ENCODE data around the gene PAK4. TPM values are rescaled to one million over a fixed set of nuclear protein-coding genes. Genes with fewer than 3 reads are reported as not detected.

The PAK4 gene
- total and polyA plus RNA-seq, 2 of the 13 experiments (the other 11 are each of a cell fraction or from before 2014, with no cell fraction given): 9.5 to 17.8 TPM

- H4K20me1 ChIP-seq (ENCODE audit: insufficient read depth, low read length): peaks cover 18% of the 10 kb centered on the region; the same call in 1 of the 2 replicates
- H3K9me3 ChIP-seq (ENCODE audit: low read length): no peaks in the 10 kb centered on the region
- ATAC-seq (no peak), FAIRE-seq (no peak), DNase-seq (ENCODE audit: low spot score) (no peak)
- intact Hi-C loops (cut with micrococcal nuclease; ENCODE audit: unreplicated experiment): no loop called here
- H3K27me3 ChIP-seq (ENCODE audit: control insufficient read depth in 1 of 2, insufficient read depth in 2 of 2, low read length in 2 of 2): no peaks in the 10 kb centered on the region
- H3K4me2 ChIP-seq (ENCODE audit: low read depth, low read length): 0 out of 2 replicates have a peak overlapping the region, but pooled peaks have one; percentile 26
- no peak overlapping the region for H3K9ac ChIP-seq (ENCODE audit: insufficient read depth, low read depth, low read length)
- ChIA-PET CTCF (ENCODE audit: low intra/inter-chr PET ratio, low total read pairs) (no interaction called here), POLR2A (interaction anchor here (3.6 kb wide), 1 partner anchor 9 kb away, joined by 26 read pairs; no protein-coding TSS in a partner anchor)
- 79% methylated on average over 13 of the region's 13 CpGs for WGBS (ENCODE audit: low lambda C conversion rate)
- peaks cover 3 to 10% of the 10 kb centered on the region in 2 experiments; a peak in 2 of 5 replicates for H3K36me3 ChIP-seq (replicated peaks in 1 of 2; ENCODE audit: control insufficient read depth in 1 of 2, insufficient read depth in 2 of 2, low read length in 2 of 2)
- H2AFZ ChIP-seq (ENCODE audit: low read length): no peak overlapping the region
- H3K27ac ChIP-seq (ENCODE audit: extremely low read length, insufficient read depth, low read length): no peak overlapping the region
- in situ Hi-C loops (cut with HindIII; ENCODE audit: extremely low pct_ligation_motif_present, low pct_unique_long_range_greater_than_20kb): no loop called here
- H3K79me2 ChIP-seq (ENCODE audit: insufficient read depth, low read length): peaks cover 54% of the 10 kb centered on the region
- peaks cover 52% of the 10 kb centered on the region for H3K4me1 ChIP-seq (ENCODE audit: insufficient read depth, low read length)
- BruUV-seq (replicated peaks): no TSS peak
- H3K4me3 ChIP-seq (replicated peaks in 1 of 3; ENCODE audit: insufficient read depth in 1 of 3, low read depth in 2 of 3, low read length in 3 of 3): no peak overlapping the region
- TF ChIP-seq PHF20 (CRISPR knock-in tag; IDR thresholded peaks at IDR 0.05): no peak
- no peak for TF ChIP-seq GTF3A (CRISPR knock-in tag; conservative IDR thresholded peaks at IDR 0.05)
- no peak for TF ChIP-seq ZNF496 (CRISPR knock-in tag; IDR thresholded peaks at IDR 0.05; ENCODE audit: insufficient replicate concordance)
- no peak for TF ChIP-seq ZNF781 (CRISPR knock-in tag; IDR thresholded peaks at IDR 0.05; ENCODE audit: borderline replicate concordance, not compliant biosample characterization)
- no peak for TF ChIP-seq ZNF430 (CRISPR knock-in tag; IDR thresholded peaks at IDR 0.05)
- no peak for TF ChIP-seq ZNF580 (CRISPR knock-in tag; IDR thresholded peaks at IDR 0.05; ENCODE audit: borderline replicate concordance, low read depth)
- TF ChIP-seq, protein P1, sequence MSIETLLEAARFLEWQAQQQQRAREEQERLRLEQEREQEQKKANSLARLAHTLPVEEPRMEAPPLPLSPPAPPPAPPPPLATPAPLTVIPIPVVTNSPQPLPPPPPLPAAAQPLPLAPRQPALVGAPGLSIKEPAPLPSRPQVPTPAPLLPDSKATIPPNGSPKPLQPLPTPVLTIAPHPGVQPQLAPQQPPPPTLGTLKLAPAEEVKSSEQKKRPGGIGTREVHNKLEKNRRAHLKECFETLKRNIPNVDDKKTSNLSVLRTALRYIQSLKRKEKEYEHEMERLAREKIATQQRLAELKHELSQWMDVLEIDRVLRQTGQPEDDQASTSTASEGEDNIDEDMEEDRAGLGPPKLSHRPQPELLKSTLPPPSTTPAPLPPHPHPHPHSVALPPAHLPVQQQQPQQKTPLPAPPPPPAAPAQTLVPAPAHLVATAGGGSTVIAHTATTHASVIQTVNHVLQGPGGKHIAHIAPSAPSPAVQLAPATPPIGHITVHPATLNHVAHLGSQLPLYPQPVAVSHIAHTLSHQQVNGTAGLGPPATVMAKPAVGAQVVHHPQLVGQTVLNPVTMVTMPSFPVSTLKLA (IDR thresholded peaks at IDR 0.05): no peak
- TF ChIP-seq ZNF354B (CRISPR knock-in tag; IDR thresholded peaks at IDR 0.05): no peak
- TF ChIP-seq ZNF687 (CRISPR knock-in tag; IDR thresholded peaks at IDR 0.05): peak; percentile 7; the same call in 1 of the 2 replicates
- TF ChIP-seq, protein P2, sequence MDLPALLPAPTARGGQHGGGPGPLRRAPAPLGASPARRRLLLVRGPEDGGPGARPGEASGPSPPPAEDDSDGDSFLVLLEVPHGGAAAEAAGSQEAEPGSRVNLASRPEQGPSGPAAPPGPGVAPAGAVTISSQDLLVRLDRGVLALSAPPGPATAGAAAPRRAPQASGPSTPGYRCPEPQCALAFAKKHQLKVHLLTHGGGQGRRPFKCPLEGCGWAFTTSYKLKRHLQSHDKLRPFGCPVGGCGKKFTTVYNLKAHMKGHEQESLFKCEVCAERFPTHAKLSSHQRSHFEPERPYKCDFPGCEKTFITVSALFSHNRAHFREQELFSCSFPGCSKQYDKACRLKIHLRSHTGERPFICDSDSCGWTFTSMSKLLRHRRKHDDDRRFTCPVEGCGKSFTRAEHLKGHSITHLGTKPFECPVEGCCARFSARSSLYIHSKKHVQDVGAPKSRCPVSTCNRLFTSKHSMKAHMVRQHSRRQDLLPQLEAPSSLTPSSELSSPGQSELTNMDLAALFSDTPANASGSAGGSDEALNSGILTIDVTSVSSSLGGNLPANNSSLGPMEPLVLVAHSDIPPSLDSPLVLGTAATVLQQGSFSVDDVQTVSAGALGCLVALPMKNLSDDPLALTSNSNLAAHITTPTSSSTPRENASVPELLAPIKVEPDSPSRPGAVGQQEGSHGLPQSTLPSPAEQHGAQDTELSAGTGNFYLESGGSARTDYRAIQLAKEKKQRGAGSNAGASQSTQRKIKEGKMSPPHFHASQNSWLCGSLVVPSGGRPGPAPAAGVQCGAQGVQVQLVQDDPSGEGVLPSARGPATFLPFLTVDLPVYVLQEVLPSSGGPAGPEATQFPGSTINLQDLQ (CRISPR knock-in tag; IDR thresholded peaks at IDR 0.05): no peak
- no peak for TF ChIP-seq HNF4G (IDR thresholded peaks at IDR 0.05; ENCODE audit: borderline replicate concordance, low read depth, low read length)
- TF ChIP-seq HNF4G (CRISPR knock-in tag; IDR thresholded peaks at IDR 0.05; ENCODE audit: borderline replicate concordance, low read depth): no peak
- no peak for TF ChIP-seq ZNF33B (CRISPR knock-in tag; IDR thresholded peaks at IDR 0.05)
- no peak for TF ChIP-seq NFATC3 (CRISPR knock-in tag; IDR thresholded peaks at IDR 0.05)
- peak; percentile 54; the same call in 1 of the 2 replicates for TF ChIP-seq ZBTB38 (CRISPR knock-in tag; IDR thresholded peaks at IDR 0.05)
These were observed 28.6 kb downstream of the PAK4 start for GRCh38 chr19:39154100-39154628.

Measured in HepG2 (cell line).